Medulla oblongata (tissue), 1 donor: Measurements from ENCODE around the gene TMA7B.

Source experiments
- DNase-seq: peaks from one replicate; pipeline ENCODE4 v3.0.0-alpha.2; 2015; ENCODE audit errors: extremely low spot score

TMA7B gene

DNA sequence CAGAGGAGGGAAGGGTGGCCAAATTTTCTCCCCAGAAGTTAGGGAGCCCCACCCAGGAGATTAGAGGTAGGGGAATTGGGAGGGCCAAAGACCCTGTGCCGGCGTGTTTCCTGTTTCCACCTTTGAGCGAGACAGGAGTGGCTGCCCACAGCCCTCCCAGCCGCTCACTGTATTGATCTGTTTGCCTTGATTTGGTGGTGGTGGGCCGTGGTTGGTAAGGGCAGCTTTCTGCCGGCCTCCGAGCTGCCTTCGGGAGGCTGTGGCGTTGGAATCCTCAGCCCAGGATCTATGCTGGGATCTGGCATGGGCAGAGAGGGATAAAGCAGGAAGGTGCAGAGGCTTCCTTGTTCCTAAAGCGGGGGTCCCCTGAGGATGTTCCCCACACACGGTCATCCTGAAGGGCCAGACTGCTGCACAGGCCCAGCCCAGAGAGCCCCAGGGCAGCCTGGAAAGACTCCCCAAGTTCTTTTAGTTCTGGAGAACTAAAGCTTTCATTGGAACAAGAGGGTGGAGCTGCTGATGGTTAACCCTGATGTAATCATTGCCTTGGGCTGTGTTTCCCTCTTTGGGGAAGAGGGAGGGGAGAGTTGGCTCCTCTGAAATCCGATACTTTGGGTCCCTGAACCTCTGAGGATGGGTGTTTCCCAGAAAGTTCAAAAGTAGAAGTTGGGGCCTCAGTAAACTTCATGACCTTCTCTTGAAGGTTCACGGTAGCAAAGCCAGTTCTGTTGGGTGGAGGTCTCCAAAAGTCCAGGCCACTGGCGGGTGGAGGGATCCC lies 41.8 kb downstream of the TMA7B start:
- no peak for DNase-seq

DNA sequence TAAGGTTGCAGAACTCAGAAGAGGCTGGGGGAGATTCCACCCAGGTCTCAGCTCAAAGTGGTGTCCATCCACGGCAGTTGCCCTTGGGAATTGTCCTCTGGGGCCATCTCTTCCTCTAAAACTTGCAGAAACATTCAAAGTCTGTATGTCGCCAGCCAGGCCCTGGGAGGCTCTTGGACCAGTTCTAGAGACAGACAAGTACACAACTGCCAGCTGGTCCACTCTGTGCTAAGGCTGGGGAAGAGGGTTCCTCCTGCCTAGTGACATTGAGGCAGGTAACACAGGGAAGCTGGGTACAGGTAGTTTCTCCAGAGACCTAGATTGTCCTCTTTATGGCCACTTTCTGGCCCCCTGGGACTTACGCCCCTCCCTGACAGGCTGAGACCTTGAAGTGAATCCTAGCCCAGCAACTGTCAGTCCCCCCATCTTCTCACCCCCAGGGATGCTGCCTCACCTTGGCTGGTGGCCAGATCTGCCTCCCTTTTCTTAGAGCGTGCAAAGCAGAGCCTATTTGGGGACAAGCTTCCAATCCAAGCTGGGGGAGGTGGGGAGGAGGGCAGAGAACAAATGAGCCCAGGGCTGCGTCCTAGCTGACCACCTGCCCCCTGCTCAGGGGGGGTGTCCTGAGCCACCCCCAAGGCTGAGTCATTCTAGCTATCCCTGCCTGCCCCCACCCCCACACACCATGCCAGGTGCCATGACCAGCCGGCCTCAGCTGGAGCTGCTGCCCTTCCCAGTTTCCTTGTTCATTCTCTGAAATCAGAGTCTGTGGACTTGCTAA lies 42.9 kb downstream of the TMA7B start:
- DNase-seq = no peak

DNA sequence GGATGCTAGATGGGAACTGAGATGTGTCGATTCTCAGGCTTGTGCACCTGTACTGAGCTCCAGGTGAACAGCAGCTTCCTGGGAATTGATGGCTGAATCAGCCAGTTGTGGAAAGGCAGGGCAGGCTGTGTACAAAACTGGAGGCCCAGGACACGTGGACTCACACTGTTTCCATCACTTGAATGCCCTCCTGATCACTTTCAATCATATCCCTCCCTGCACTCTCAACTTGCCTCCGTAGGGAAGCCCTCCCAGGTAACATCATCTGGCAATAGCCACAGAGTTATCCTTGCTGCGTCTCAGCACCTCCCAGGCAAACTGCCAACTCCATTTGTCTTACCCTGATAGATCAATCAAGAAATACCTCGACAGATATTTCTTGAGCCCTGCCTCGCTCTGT lies 44.6 kb downstream of the TMA7B start:
- DNase-seq = no peak

DNA sequence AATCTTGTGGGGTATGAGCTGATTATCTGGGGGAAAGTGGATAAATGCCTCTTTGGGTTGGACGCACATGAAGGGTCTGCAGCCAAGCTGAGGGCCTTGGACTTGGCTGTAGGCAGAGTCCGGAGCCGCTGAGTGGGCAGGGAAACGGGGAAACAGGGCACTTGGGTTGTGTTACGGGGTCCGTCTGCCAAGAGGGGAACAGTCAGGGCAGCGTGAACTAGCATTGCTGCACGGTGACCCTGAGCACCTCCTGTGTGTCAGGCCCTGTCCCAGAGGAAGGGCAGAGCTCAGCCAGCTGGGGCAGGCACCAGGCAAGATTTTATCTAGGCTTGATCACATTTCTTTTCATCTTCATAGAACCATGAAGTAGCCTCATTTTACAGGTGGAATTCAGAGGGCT lies 46.4 kb downstream of the TMA7B start:
- no peak for DNase-seq

DNA sequence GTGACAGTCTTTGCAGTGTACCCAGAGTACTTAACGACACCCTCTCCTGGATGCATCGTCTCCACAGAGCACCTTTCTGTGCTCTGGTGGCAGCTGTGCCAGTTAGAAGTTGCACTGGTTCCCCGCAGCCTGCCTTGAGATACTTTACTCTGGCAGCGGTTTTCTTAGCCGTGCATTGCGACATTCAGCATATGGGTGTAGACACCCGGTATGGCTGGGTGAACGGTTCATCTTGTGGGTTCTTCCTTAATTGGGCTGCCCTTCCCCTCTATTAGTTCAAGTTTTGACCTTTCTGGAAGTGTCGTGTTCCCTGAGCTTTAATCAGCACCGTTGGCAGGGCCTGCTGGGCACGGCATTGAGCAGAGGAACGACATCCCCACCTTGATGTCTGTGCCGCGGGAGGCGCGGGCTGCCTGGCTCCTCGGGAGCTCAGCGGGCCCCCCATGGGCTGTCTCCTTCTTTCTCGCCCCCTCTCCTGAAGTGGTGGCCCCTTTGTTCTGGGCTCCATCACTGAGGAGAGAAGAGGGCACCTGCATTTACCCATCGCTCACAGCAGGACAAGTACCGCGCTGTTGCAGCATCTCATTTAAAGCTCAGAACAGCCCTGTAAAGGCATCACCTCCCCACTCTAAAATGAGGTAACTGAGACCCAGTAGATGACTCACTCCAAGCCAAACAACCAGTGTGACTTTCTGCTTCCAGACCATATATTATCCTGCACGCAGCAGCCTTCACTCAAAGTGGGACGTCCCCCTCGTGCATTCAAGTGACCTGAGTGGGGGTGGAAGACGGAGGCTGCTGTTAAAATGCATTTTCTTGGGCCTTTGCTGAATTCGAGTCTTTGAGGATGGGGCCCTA lies 47.9 kb downstream of the TMA7B start:
- no peak for DNase-seq

DNA sequence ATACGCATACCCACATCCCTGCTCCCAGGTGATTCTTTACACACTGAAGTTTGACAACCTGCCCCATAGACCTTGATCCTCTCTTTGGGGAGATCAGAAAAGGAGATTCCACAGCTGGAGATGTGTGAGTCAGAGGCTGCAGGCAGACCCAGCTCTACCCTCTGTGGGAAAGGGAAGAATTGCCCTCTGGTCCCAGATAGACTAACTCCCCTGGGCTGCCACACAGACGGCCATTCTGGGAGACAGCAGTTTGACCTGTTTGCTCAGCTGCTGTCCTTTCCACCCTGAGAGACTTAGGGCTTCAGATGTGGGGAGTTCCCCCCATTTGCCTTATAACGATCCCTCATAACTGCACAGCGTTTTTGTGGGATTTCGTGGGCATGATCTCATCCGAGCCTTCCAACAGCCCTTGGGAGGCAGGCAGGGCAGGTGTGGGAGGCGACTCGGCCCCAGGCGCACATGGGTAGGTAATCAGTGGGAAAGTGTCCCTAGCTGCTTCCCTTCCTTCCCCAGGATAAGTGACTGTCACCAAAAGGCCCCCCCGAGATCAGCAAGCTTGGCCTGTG lies 48.6 kb downstream of the TMA7B start:
- no peak for DNase-seq

DNA sequence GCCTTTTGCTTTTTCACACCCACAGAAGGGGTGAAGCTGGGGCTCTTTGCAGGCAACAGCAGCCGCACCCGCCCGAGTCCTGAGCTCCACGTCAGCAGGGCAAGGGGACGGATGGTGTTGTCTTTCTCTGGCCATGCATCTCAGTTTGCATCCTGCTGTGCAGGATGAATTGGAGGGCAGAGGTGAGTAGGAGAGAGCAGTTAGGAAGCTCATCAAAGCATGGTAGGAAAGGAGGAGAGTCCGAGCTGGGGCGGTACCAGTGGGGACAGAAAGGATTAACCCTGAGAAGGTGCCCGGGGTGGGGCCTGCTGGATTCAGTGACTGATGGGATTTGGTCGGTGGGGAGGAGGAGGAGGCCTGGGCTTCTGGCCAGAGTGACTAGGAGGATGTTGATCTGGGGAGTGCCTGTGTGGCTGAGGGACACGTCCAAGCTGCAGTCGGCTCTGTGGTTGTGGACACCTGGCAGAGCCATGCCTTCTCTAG lies 49.1 kb downstream of the TMA7B start:
- DNase-seq = no peak

DNA sequence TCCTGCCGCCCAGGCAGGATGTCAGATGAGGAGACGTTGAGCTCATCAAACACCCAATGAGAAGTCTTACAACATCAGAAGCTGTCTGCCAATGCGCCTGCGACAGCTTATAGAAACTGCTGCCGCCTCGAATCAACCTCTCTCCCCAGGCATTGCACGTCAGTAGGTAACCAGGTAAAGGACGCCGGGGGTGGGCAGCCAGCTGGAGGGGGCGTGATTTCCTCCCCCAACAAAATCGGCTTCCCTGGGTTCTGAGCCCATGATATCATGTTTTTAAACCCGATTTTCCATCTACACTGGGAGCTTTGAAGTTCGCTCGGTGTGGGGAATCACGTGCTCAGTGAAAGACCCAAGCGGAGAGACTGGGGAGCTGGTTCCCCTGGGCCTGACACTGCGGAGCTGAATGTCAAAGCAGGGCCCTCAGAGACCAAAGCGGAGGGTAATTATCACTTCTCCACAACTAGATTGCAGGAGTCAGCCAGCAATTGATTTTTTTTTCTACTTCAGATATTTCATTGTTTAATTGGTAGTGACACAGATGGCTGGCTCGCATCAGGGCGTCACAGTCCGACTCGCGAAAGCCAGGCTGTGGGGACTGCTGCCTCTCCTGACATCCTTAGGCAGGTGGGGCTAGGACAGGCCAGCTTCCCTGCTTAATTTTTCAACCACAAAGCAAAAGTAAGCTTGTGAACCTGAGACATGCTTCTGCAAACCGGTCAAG lies 49.9 kb downstream of the TMA7B start:
- no peak for DNase-seq

DNA sequence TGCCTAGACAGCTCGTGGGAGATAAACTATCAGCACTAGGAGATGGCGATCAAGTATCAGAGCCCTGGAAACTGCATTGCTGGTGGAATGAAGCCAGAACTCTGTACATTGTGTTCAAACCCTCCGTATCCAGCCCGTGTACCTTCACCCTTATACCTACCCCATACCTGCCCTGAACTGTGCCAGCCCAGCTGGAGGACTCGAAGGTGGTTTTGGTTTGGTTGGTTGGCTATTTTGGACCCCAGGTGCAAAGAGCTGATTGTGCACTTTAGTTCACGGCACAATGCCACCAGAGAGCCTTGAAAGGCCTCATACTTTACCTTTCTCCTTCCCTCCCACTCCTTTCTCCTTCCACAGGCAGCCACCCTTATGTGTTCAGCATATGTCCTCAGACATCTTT lies 50.5 kb downstream of the TMA7B start:
- DNase-seq = no peak
